Vagina (tissue), 2 donors: Measurements from ENCODE around the gene CTCFL.

ENCODE experiments used
- CTCF ChIP-seq, 3 experiments: fragments of 450-650 bp in 2 of 3; fragments of 200-600 bp in 1 of 3; sonication (generic) in 1 of 3; IDR thresholded peaks; one replicate each; pipeline ENCODE4 v1.5.1; 2017 to 2019; ENCODE audit warnings: antibody characterized with exemption in 3 of 3, mild to moderate bottlenecking in 2 of 3, moderate library complexity in 2 of 3
- POLR2A ChIP-seq, 2 donors: fragments of 450-650 bp; IDR thresholded peaks; one replicate each; pipeline ENCODE4 v1.6.1; 2017; ENCODE audit warnings: antibody characterized with exemption in 2 of 2, mild to moderate bottlenecking in 2 of 2, moderate library complexity in 2 of 2
- POLR2AphosphoS5 ChIP-seq, 2 donors: sonication (generic); formaldehyde crosslinking; IDR thresholded peaks; one replicate each; pipeline ENCODE4 v1.9.0; 2017; ENCODE audit warnings: antibody characterized with exemption in 2 of 2, mild to moderate bottlenecking in 2 of 2, low read depth in 1 of 2; ENCODE audit not compliant: insufficient read depth in 1 of 2

DNA sequence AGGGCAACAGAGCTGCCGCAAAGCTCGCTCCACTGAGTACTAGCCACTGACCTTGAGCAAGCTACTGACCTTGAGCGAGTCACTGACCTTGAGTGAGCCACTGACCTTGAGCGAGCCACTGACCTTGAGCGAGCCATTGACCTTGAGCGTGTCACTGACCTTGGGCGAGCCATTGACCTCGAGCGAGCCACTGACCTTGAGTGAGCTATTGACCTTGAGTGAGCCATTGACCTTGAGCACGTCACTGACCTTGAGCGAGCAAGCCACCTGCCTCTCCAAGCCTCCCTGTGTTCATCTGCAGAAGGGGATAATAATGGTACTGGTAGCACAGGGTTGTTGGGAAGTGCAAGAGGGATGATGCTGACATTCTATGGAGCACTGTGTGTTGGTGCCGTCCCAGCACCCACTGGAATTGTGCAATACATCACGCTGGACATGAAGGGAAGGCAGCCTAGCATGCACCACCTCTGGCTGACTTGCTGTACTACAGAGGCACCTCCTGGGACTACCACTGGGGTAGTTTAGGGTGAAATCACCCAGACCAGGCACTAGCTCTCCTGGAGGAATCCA lies 60.2 kb downstream of the CTCFL start:
- TF ChIP-seq POLR2AphosphoS5 (IDR thresholded peaks at IDR 0.05; ENCODE audit: insufficient read depth in 1 of 2, low read depth in 1 of 2) = no peak
- no peak for TF ChIP-seq CTCF (IDR thresholded peaks at IDR 0.05)
- TF ChIP-seq POLR2A (IDR thresholded peaks at IDR 0.05) = no peak
